Coronary artery (tissue), 2 donors: ENCODE results near the gene DOCK3.
"Not testable (repeated sequence)": the region's sequence is repeated elsewhere in the genome, so short reads cannot be mapped to it uniquely, and the experiment has no call there.

Experiments used
- DNase-seq: peaks from one replicate; pipeline ENCODE4 v3.0.0-alpha.2; 2017; ENCODE audit warnings: low spot score
- H3K27ac ChIP-seq, 2 donors: fragments of 200-600 bp; sonication (generic); one replicate each; pipeline ENCODE4 v1.5.1; 2016 to 2019
- H3K4me3 ChIP-seq: fragments of 200-600 bp; sonication (generic); 2 replicates; pipeline ENCODE4 v1.5.1; 2016; ENCODE audit warnings: mild to moderate bottlenecking, moderate library complexity
- TF ChIP-seq, protein P1 (sequence below): fragments of 200-600 bp; sonication (generic); IDR thresholded peaks from one replicate; pipeline ENCODE4 v1.5.1; 2019; ENCODE audit warnings: antibody characterized with exemption

Gene DOCK3

DNA sequence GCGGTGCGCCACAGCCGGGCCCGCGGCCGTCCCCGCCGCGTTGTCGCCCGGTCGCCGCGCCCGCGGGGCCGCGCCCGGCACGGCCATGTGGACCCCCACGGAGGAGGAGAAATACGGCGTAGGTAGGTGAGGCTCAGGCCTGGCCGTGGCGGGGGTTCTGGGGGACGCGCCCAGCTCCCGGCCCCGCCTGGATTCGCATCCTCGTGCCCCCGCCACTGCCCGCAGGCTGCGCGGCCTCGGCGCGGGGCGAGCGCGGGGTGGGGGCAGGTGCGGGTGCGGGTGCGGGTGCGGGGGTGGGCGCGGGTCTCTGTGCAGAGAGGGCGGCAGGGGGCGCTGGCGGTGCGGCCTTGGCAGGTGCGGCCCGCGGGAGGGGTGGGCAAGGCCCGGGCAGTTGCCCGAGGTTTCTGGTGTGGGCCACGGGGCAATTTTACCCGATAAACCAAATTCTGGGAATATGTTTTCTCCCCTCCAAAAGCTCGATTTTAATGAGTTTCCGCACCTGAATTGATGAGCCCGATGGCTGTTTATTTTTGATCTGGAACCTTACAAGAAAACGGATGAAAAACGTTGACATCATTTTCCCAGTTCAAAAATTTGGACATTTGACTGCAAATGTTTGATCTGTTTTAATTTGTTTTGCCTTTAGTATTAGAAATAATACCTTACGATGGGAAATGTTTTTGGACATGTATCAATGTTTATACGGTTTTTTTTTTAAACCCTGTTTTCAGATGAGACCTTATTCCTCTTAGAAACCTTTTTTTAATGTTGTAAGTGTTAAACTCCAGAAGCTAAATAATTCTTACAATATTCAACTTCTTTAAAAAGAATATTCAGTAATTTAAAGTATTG is 678 bp downstream of the DOCK3 start:
- TF ChIP-seq, protein P1, sequence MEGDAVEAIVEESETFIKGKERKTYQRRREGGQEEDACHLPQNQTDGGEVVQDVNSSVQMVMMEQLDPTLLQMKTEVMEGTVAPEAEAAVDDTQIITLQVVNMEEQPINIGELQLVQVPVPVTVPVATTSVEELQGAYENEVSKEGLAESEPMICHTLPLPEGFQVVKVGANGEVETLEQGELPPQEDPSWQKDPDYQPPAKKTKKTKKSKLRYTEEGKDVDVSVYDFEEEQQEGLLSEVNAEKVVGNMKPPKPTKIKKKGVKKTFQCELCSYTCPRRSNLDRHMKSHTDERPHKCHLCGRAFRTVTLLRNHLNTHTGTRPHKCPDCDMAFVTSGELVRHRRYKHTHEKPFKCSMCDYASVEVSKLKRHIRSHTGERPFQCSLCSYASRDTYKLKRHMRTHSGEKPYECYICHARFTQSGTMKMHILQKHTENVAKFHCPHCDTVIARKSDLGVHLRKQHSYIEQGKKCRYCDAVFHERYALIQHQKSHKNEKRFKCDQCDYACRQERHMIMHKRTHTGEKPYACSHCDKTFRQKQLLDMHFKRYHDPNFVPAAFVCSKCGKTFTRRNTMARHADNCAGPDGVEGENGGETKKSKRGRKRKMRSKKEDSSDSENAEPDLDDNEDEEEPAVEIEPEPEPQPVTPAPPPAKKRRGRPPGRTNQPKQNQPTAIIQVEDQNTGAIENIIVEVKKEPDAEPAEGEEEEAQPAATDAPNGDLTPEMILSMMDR, result peak; percentile 44
- H3K27ac ChIP-seq, result peak overlapping the region in 1 of 2 donors; percentile 36
- DNase-seq, result no peak
- H3K4me3 ChIP-seq, result peak overlapping the region; percentile 82

DNA sequence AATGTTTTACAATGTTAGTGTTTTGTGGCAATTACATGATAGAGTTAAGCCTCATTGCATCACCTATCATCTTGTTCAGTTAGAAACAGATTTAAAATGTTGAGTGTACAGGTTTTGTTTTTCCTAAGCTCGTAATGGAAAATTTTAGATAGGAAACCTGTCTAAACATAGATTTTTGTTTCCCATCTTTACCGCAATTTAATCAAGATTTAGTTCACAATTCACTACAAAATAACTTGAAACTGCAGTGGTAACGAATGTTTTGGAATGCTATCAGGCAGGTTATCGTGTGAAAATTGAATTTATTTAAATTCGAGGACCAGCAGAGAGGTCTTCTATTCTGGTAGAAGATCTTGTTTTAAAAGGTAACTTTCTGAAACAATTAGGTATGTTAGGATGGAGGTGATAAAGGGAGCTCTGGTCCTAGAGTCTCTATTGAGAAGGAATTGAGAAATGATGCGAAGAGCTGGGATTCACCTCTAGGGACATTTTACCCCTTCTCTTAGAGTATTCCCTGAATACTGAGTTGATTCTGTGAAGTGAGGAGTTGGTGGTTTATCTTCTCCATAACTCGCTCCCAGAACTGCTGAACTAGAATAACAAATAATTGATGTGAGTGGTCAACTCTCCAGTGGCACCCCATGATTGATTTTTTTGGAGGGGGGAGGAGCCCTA is 1.4 kb downstream of the DOCK3 start:
- Histone ChIP-seq H3K27ac (no peak overlapping the region), H3K4me3 (no peak overlapping the region)
- TF ChIP-seq, protein P1, result no peak
- DNase-seq, result no peak

DNA sequence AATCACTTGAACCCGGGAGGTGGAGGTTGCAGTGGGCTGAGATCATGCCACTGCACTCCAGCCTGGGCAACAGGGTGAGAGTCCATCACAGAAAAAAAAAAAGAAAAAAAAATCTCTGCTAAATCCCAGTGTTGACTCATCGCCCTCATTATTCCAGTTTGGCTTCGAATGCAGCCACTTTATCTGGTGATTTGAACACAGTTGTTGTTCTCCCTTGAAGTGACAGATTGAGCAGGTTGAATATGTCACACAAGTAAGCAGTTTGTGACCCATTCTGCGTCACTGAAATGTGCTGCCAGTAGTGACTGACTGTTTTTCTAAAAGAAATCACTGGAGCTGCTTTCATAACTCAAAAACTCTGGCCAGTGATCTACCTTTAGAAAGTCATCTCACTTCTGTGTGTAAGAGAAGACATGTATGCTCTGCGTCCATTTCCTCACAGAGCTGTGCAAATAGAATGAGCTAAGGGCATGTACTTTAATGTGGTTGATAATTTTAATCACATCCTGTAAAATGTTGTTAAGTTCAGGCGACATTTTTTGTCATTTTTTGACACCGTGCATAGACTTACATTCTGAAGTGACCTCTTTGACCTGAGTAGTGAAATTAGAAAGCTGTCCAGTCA is 12.5 kb downstream of the DOCK3 start:
- no peak for DNase-seq

DNA sequence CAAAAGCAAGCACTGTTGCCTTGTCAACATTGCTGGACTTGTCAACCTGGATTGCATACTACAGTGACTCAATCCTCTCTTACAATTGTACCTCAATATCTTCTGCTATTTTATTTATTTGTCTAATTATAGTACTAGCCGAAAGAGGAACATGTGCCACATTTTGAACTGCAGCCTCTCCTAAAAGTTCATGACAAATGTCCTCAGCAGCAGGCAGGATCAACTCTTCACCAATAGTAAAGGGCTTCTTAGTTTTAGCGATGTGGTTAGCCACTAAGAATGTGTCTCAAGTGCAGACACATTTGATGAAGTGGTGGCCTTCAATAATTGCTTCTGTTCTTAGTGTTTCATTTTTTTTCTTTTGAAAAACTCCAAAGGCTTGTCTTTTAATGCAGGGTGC is 13.2 kb downstream of the DOCK3 start:
- TF ChIP-seq, protein P1, result no peak
- H3K27ac ChIP-seq, result no peak overlapping the region
- no peak for DNase-seq
- H3K4me3 ChIP-seq, result no peak overlapping the region

More for the DNA sequence above, 12.5 kb downstream of the DOCK3 start:
- TF ChIP-seq, protein P1, result no peak
- no peak overlapping the region for H3K27ac ChIP-seq
- no peak overlapping the region for H3K4me3 ChIP-seq

DNA sequence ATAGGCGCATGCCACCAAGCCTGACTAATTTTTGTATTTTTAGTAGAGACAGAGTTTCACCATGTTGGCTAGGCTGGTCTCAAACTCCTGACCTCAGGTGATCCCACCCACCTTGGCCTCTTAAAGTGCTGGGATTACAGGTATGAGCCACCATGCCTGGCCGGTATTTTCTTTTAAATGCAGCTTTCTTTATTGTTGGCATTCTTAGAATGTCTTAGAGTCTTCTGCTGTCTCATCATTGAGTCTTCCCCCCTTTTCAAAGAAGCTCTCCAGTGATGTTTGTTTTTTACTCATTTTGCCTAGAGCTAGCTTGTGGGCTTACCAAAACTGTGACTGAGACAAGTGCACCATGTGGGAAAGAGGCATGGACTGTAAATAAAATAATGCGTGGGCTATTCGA is 13.9 kb downstream of the DOCK3 start:
- not testable (repeated sequence) for H3K4me3 ChIP-seq, DNase-seq, H3K27ac ChIP-seq

DNA sequence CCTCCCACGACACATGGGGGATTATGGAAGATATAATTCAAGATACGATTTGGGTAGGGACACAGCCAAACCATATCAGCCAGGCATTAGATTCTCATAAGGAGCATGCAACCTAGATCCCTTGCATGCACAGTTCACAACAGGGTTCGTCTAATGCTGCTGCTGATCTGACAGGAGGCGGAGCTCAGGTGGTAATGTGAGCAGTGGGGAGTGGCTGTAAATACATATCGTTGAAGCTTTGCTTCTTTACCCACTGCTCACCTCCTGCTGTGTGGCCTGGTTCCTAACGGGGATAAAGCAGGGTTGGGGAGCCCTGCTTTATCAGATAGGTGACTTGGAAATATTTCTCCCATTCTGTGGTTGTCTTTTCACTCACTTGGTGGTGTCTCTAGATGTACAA is 14.8 kb downstream of the DOCK3 start:
- TF ChIP-seq, protein P1, result no peak
- H3K27ac ChIP-seq, result no peak overlapping the region
- DNase-seq, result no peak
- H3K4me3 ChIP-seq, result no peak overlapping the region

DNA sequence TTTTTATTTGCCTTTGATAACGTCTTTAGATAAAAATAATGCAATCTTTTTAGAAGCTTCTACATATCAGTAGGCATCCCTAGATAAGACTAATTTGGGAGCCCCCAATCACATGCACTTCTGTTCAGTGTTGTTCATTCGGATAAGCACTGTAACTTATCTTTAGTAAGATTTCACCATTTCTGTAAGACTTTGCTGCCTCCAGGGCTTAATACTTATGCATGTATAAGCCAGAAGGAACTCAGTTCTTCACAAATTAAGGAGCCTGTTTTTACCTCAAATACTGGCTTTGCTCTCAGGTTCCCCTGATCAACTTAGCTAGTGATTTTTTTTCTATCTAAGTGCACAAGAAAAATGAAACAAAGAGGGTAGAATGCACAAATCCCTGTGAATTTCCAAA is 20.3 kb downstream of the DOCK3 start:
- TF ChIP-seq, protein P1, result no peak
- H3K4me3 ChIP-seq, result no peak overlapping the region
- no peak overlapping the region for H3K27ac ChIP-seq
- no peak for DNase-seq
